Left lung (tissue), 10 donors: ENCODE measurements around the gene FOXK1. TPM values are rescaled to one million over a fixed set of nuclear protein-coding genes. Genes with fewer than 3 reads are reported as not detected.

Source experiments
- ATAC-seq: fragments of 200-7000 bp; cut with Tn5 transposase; one replicate; pipeline ENCODE4 v1.9.1; 2020; ENCODE audit warnings: moderate library complexity
- DNase-seq, 4 donors: peaks; one replicate each; pipeline ENCODE4 v3.0.0-alpha.2; 2013 to 2020
- H3K27ac ChIP-seq, 2 donors: fragments of 200-600 bp; sonication (generic) in 1 of 2; one replicate each; pipeline versions ENCODE4 v1.5.0 to v1.8.0; 2020 to 2021
- H3K27me3 ChIP-seq, 2 donors: fragments of 200-600 bp; sonication (generic) in 1 of 2; one replicate each; pipeline versions ENCODE4 v1.5.0 to v1.8.0; 2020 to 2021
- H3K36me3 ChIP-seq, 2 donors: fragments of 200-600 bp; sonication (generic) in 1 of 2; one replicate each; pipeline versions ENCODE4 v1.5.0 to v1.8.0; 2020 to 2021
- H3K4me1 ChIP-seq, 2 donors: fragments of 200-600 bp; one replicate each; pipeline ENCODE4 v1.8.0; 2021
- H3K4me3 ChIP-seq, 2 donors: fragments of 200-600 bp; sonication (generic) in 1 of 2; one replicate each; pipeline versions ENCODE4 v1.5.0 to v1.8.0; 2020 to 2021; ENCODE audit warnings: mild to moderate bottlenecking in 1 of 2
- H3K9me3 ChIP-seq, 2 donors: fragments of 200-600 bp; sonication (generic) in 1 of 2; one replicate each; pipeline versions ENCODE4 v1.5.0 to v1.8.0; 2020 to 2021
- CTCF ChIP-seq, 2 donors: fragments of 200-600 bp; sonication (generic) in 1 of 2; IDR thresholded peaks; one replicate each; pipeline versions ENCODE4 v1.5.0 to v1.8.0; 2021; ENCODE audit warnings: antibody characterized with exemption in 2 of 2
- intact Hi-C, 2 donors: fragments of 100-400 bp; cut with DNase I; formaldehyde crosslinking; loops; one replicate each; pipeline versions ENCODE4 v1.11.2 to v1.14.2; 2022
- polyA plus RNA-seq, 6 donors: library from polyadenylated mRNA; unstranded; fragments of 120-200 nt; gene quantifications; one replicate each; pipeline ENCODE4 v1.2.1, GENCODE V29; 2013; ENCODE audit not compliant: insufficient read length in 6 of 6
- total RNA-seq, 2 donors: library from RNA; stranded (reverse); fragmentation: NEBNext Ultra II Directional; extraction: Animal tissue kit (Norgen Biotek cat#: 25700); gene quantifications; one replicate each; pipeline ENCODE4 v1.2.1, GENCODE V29; 2021
- donor health status: DM: no; HTN: yes; CAD: no.
- donor health status: DM: no; HTN: no; CAD: no.

FOXK1 gene
- total and polyA plus RNA-seq, 8 donors, result 15.1 to 29.2 (median 18.8) TPM

- Histone ChIP-seq H3K9me3 (no peaks in the 10 kb centered on the region), H3K4me1 (peaks cover 17 to 45% of the 10 kb centered on the region in 2 donors), H3K27ac (no peak overlapping the region), H3K27me3 (no peaks in the 10 kb centered on the region), H3K4me3 (no peak overlapping the region), H3K36me3 (peaks cover 0 to 45% of the 10 kb centered on the region in 2 donors)
- ATAC-seq (no peak), DNase-seq (no peak)
- no peak for TF ChIP-seq CTCF (IDR thresholded peaks at IDR 0.05)
- intact Hi-C loops, result loop anchor here in 1 of 2 donors (10.0 kb wide), 1 partner anchor 137 kb away; no protein-coding TSS in a partner anchor
Measured at GRCh38 chr7:4751398-4751947, 69.4 kb downstream of the FOXK1 start.

GRCh38 chr7:4753598-4754432 is 71.7 kb downstream of the FOXK1 start:
- peaks cover 0 to 22% of the 10 kb centered on the region in 2 donors for H3K4me1 ChIP-seq
- peaks cover 0 to 69% of the 10 kb centered on the region in 2 donors for H3K36me3 ChIP-seq
- ATAC-seq (peak; percentile 94), DNase-seq (peak; percentile 45 to 98 (median 80))
- no peaks in the 10 kb centered on the region for H3K27me3 ChIP-seq
- intact Hi-C loops, result loop anchor here in 1 of 2 donors (10.0 kb wide), 1 partner anchor 139 kb away; no protein-coding TSS in a partner anchor
- TF ChIP-seq CTCF (IDR thresholded peaks at IDR 0.05), result peak; percentile 83 to 90
- no peak overlapping the region for H3K27ac ChIP-seq
- H3K9me3 ChIP-seq, result no peaks in the 10 kb centered on the region
- no peak overlapping the region for H3K4me3 ChIP-seq

GRCh38 chr7:4754433-4755010 is 72.4 kb downstream of the FOXK1 start:
- Histone ChIP-seq H3K27me3 (no peaks in the 10 kb centered on the region), H3K4me3 (no peak overlapping the region), H3K36me3 (peaks cover 0 to 74% of the 10 kb centered on the region in 2 donors), H3K4me1 (peaks cover 0 to 15% of the 10 kb centered on the region in 2 donors), H3K27ac (no peak overlapping the region), H3K9me3 (no peaks in the 10 kb centered on the region)
- no peak for TF ChIP-seq CTCF (IDR thresholded peaks at IDR 0.05)
- ATAC-seq (no peak), DNase-seq (peak in 1 of 4 donors; percentile 75)
- intact Hi-C loops, result loop anchor here in 1 of 2 donors (10.0 kb wide), 1 partner anchor 140 kb away; no protein-coding TSS in a partner anchor

- peaks cover 0 to 12% of the 10 kb centered on the region in 2 donors for H3K4me1 ChIP-seq
- H3K4me3 ChIP-seq, result no peak overlapping the region
- peaks cover 0 to 74% of the 10 kb centered on the region in 2 donors for H3K36me3 ChIP-seq
- H3K27ac ChIP-seq, result no peak overlapping the region
- peak in 1 of 4 donors; percentile 77 for DNase-seq
- ATAC-seq, result no peak
- no peak for TF ChIP-seq CTCF (IDR thresholded peaks at IDR 0.05)
- no peaks in the 10 kb centered on the region for H3K27me3 ChIP-seq
- H3K9me3 ChIP-seq, result no peaks in the 10 kb centered on the region
- intact Hi-C loops, result loop anchor here in 1 of 2 donors (10.0 kb wide), 1 partner anchor 140 kb away; no protein-coding TSS in a partner anchor
Measured at GRCh38 chr7:4755045-4755444, 73.0 kb downstream of the FOXK1 start.
